A549 (cell line): Measurements from ENCODE around the gene ANXA8. TPM values are rescaled to one million over a fixed set of nuclear protein-coding genes. Genes with fewer than 3 reads are reported as not detected.
"Not testable (repeated sequence)": the region's sequence is repeated elsewhere in the genome, so short reads cannot be mapped to it uniquely, and the experiment has no call there.

Experiments used
- ATAC-seq, 2 experiments: fragments of 200-7000 bp in 1 of 2; fragments of >200 bp in 1 of 2; cut with Nextera tagmentation in 1 of 2; cut with Tn5 transposase in 1 of 2; 3 replicates each; pipeline versions ENCODE4 v1.8.0 to v1.9.1; 2018 to 2020; ENCODE audit warnings: mild to moderate bottlenecking in 1 of 2, moderate library complexity in 1 of 2
- CTCF ChIA-PET: fragments of 300-600 bp; sonication (Branson Sonifier 250); formaldehyde crosslinking; extraction: SDS; loops from one replicate; lab custom pipeline; 2021; ENCODE audit warnings: antibody characterized with exemption, inconsistent platforms; lab: Yijun Ruan, JAX
- POLR2A ChIA-PET: fragments of 350-600 bp; formaldehyde crosslinking; extraction: SDS; loops from one replicate; lab custom pipeline; 2021; ENCODE audit warnings: antibody characterized with exemption, inconsistent platforms; lab: Yijun Ruan, JAX
- DNase-seq, 2 experiments: peaks; one replicate each; pipeline versions ENCODE4 v3.0.0 to v3.0.0-alpha.2; 2011 to 2016; ENCODE audit warnings: low read depth in 1 of 2, low spot score in 1 of 2
- FAIRE-seq: peaks from 2 replicates; lab custom pipeline; 2011; peaks lifted over from hg19 to GRCh38; lab: Jason Lieb, UNC
- H3K27ac ChIP-seq, 2 experiments: fragments of >200 bp; sonication (Bioruptor Twin); formaldehyde crosslinking; 3 replicates each; pipeline ENCODE4 v1.5.1; 2016 to 2017
- H3K4me1 ChIP-seq: fragments of >200 bp; sonication (Bioruptor Twin); formaldehyde crosslinking; 3 replicates; pipeline ENCODE4 v1.6.1; 2016
- H3K4me2 ChIP-seq: fragments of >200 bp; sonication (Bioruptor Twin); formaldehyde crosslinking; 3 replicates; pipeline ENCODE4 v1.6.1; 2016
- H3K4me3 ChIP-seq: fragments of >200 bp; sonication (Bioruptor Twin); formaldehyde crosslinking; 3 replicates; pipeline ENCODE4 v1.5.1; 2016
- H3K9me3 ChIP-seq: fragments of >200 bp; sonication (Bioruptor Twin); formaldehyde crosslinking; 3 replicates; pipeline ENCODE4 v1.6.1; 2016
- CHD4 ChIP-seq: fragments of 200-600 bp; sonication (generic); IDR thresholded peaks from 2 replicates; pipeline ENCODE4 v1.6.1; 2016; ENCODE audit warnings: antibody characterized with exemption, mild to moderate bottlenecking, borderline replicate concordance
- EHF ChIP-seq: fragments of 250-450 bp; sonication (Bioruptor Pico); IDR thresholded peaks from 2 replicates; pipeline ENCODE4 v1.5.0; 2020; ENCODE audit warnings: mild to moderate bottlenecking
- EHMT2 ChIP-seq: fragments of 200-600 bp; sonication (generic); IDR thresholded peaks from 2 replicates; pipeline ENCODE4 v1.6.1; 2016; ENCODE audit warnings: antibody characterized with exemption, low read depth, mild to moderate bottlenecking, moderate library complexity
- ESRRA ChIP-seq: fragments of 150-350 bp; IDR thresholded peaks from 2 replicates; pipeline ENCODE4 v1.6.1; 2014; ENCODE audit warnings: mild to moderate bottlenecking, low read length, borderline replicate concordance
- FOSL2 ChIP-seq, 2 experiments: fragments of 450-650 bp in 1 of 2; fragments of >200 bp in 1 of 2; sonication (Bioruptor Twin) in 1 of 2; formaldehyde crosslinking; IDR thresholded peaks; 2 replicates each; pipeline versions ENCODE4 v1.5.0 to v1.6.1; 2016 to 2020; ENCODE audit warnings: mild to moderate bottlenecking in 1 of 2, moderate library complexity in 1 of 2
- HEYL ChIP-seq: fragments of 250-450 bp; sonication (Bioruptor Pico); IDR thresholded peaks from 2 replicates; pipeline ENCODE4 v1.8.0; 2021; ENCODE audit warnings: mild to moderate bottlenecking, moderate library complexity
- HMGXB4 ChIP-seq: fragments of 250-450 bp; sonication (Bioruptor Pico); IDR thresholded peaks from 2 replicates; pipeline ENCODE4 v1.5.0; 2021; ENCODE audit warnings: mild to moderate bottlenecking, moderate library complexity, borderline replicate concordance
- HOXB13 ChIP-seq: fragments of 250-450 bp; sonication (Bioruptor Pico); IDR thresholded peaks from 2 replicates; pipeline ENCODE4 v1.5.0; 2020; ENCODE audit warnings: low read depth, mild to moderate bottlenecking, moderate library complexity
- KDM5A ChIP-seq: fragments of 200-600 bp; sonication (generic); IDR thresholded peaks from 2 replicates; pipeline ENCODE4 v1.6.1; 2016; ENCODE audit warnings: antibody characterized with exemption, mild to moderate bottlenecking
- NFE2L2 ChIP-seq: fragments of 150-350 bp; conservative IDR thresholded peaks from 2 replicates; pipeline ENCODE4 v1.6.1; 2014; ENCODE audit warnings: low read length
- NPAS2 ChIP-seq: fragments of 250-450 bp; sonication (Bioruptor Pico); IDR thresholded peaks from 2 replicates; pipeline ENCODE4 v1.8.0; 2022; ENCODE audit warnings: mild to moderate bottlenecking, moderate library complexity, borderline replicate concordance
- NR3C1 ChIP-seq: fragments of >200 bp; sonication (Bioruptor Twin); formaldehyde crosslinking; IDR thresholded peaks from 3 replicates; pipeline ENCODE4 v1.6.1; 2017
- PBX3 ChIP-seq: IDR thresholded peaks from 2 replicates; pipeline ENCODE4 v1.6.1; 2012
- PHF8 ChIP-seq: fragments of 200-600 bp; sonication (generic); IDR thresholded peaks from 2 replicates; pipeline ENCODE4 v1.6.1; 2016; ENCODE audit warnings: low read depth, mild to moderate bottlenecking, antibody characterized with exemption, moderate library complexity, borderline replicate concordance
- POLR2A ChIP-seq: IDR thresholded peaks from 2 replicates; pipeline ENCODE4 v1.6.1; 2012; ENCODE audit warnings: mild to moderate bottlenecking, low read length
- RAD21 ChIP-seq, 2 experiments: fragments of >200 bp in 1 of 2; sonication (Bioruptor Twin) in 1 of 2; formaldehyde crosslinking in 1 of 2; IDR thresholded peaks in 1 of 2; conservative IDR thresholded peaks in 1 of 2; 2 replicates in 1 of 2; 3 replicates in 1 of 2; pipeline ENCODE4 v1.6.1; 2012 to 2018; ENCODE audit warnings: inconsistent platforms in 1 of 2
- REST ChIP-seq: fragments of 200-600 bp; sonication (generic); IDR thresholded peaks from 2 replicates; pipeline ENCODE4 v1.6.1; 2016; ENCODE audit warnings: antibody characterized with exemption, mild to moderate bottlenecking, moderate library complexity
- SREBF2 ChIP-seq: fragments of 450-650 bp; IDR thresholded peaks from 2 replicates; pipeline ENCODE4 v1.6.1; 2014; ENCODE audit warnings: mild to moderate bottlenecking, moderate library complexity
- TFCP2L1 ChIP-seq: fragments of 250-450 bp; sonication (Bioruptor Pico); IDR thresholded peaks from 2 replicates; pipeline ENCODE4 v1.5.0; 2021; ENCODE audit warnings: mild to moderate bottlenecking
- TP53 ChIP-seq: fragments of 250-450 bp; sonication (Bioruptor Pico); IDR thresholded peaks from 2 replicates; pipeline ENCODE4 v1.5.0; 2021; ENCODE audit warnings: mild to moderate bottlenecking, moderate library complexity
- WGBS: methylation state at CpG from one replicate; pipeline ENCODE4 v1.1.6; 2017; ENCODE audit errors: missing lambda C conversion rate; 5-methylcytosine and 5-hydroxymethylcytosine counted together
- polyA plus RNA-seq, 4 experiments: library from polyadenylated mRNA; depleted of rRNA in 3 of 4; stranded (reverse); fragments of >200 nt; fragmentation: RNase III in 1 of 4; extraction: RNeasy Plus Mini Kit Qiagen cat#74134 plus additional on column Dnase treatment in 1 of 4; gene quantifications; 2 replicates in 3 of 4; 3 replicates in 1 of 4; pipeline ENCODE4 v1.2.3, GENCODE V29; 2011 to 2017
- TF ChIP-seq, protein P1 (sequence below): fragments of >200 bp; sonication (Bioruptor Twin); formaldehyde crosslinking; IDR thresholded peaks from 3 replicates; pipeline ENCODE4 v1.5.1; 2016
- TF ChIP-seq, protein P2 (sequence below): fragments of >200 bp; sonication (Bioruptor Twin); formaldehyde crosslinking; IDR thresholded peaks from 2 replicates; pipeline ENCODE4 v1.6.1; 2016

Gene ANXA8
- polyA plus RNA-seq, 2 of the 4 experiments (the other 2 are of a cell fraction) = 8.1 to 38.8 TPM

- H3K4me2 ChIP-seq = no peak overlapping the region
- WGBS = 85% methylated on average over 8 of the region's 8 CpGs
- peaks cover 20% of the 10 kb centered on the region for H3K4me1 ChIP-seq
- peak overlapping the region in 1 of 2 experiments; percentile 10; a peak in 1 of 6 replicates for H3K27ac ChIP-seq
- H3K9me3 ChIP-seq = no peaks in the 10 kb centered on the region
- DNase-seq (no peak), ATAC-seq (no peak), FAIRE-seq (no peak)
- H3K4me3 ChIP-seq = no peak overlapping the region
- TF ChIP-seq FOSL2 (IDR thresholded peaks at IDR 0.05) (no peak), FOSL2 (CRISPR knock-in tag; IDR thresholded peaks at IDR 0.05) (no peak), EHMT2 (no peak), HOXB13 (CRISPR knock-in tag) (no peak), PHF8 (no peak), PBX3 (no peak), ESRRA (no peak), NPAS2 (CRISPR knock-in tag) (no peak), NR3C1 (no peak), TFCP2L1 (CRISPR knock-in tag) (no peak), CHD4 (no peak), KDM5A (no peak), EHF (CRISPR knock-in tag) (no peak)
- TF ChIP-seq, protein P1, sequence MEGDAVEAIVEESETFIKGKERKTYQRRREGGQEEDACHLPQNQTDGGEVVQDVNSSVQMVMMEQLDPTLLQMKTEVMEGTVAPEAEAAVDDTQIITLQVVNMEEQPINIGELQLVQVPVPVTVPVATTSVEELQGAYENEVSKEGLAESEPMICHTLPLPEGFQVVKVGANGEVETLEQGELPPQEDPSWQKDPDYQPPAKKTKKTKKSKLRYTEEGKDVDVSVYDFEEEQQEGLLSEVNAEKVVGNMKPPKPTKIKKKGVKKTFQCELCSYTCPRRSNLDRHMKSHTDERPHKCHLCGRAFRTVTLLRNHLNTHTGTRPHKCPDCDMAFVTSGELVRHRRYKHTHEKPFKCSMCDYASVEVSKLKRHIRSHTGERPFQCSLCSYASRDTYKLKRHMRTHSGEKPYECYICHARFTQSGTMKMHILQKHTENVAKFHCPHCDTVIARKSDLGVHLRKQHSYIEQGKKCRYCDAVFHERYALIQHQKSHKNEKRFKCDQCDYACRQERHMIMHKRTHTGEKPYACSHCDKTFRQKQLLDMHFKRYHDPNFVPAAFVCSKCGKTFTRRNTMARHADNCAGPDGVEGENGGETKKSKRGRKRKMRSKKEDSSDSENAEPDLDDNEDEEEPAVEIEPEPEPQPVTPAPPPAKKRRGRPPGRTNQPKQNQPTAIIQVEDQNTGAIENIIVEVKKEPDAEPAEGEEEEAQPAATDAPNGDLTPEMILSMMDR = no peak
- ChIA-PET CTCF (interaction anchor here (1.0 kb wide), 2 partner anchors 25 to 431 kb away, joined by 3 to 4 read pairs; no protein-coding TSS in a partner anchor), POLR2A (no interaction called here)
These were observed 27.7 kb downstream of the ANXA8 start for GRCh38 chr10:47456079-47456785.

GRCh38 chr10:47455350-47456078 lies 28.4 kb downstream of the ANXA8 start:
- DNase-seq, H3K4me3 ChIP-seq, H3K4me2 ChIP-seq, ATAC-seq, H3K9me3 ChIP-seq, FAIRE-seq, POLR2A ChIA-PET: not testable (repeated sequence)
- Histone ChIP-seq H3K4me1 (peaks cover 15% of the 10 kb centered on the region), H3K27ac (peak overlapping the region in 1 of 2 experiments; percentile 10; a peak in 1 of 6 replicates)
- 82% methylated on average over 9 of the region's 9 CpGs for WGBS
- CTCF ChIA-PET = interaction anchor here (1.0 to 1.3 kb wide), 3 partner anchors 13 to 431 kb away, joined by 3 to 4 read pairs (median 3); no protein-coding TSS in a partner anchor

GRCh38 chr10:47454780-47455058 lies 29.2 kb downstream of the ANXA8 start:
- no peak overlapping the region for H3K4me2 ChIP-seq
- FAIRE-seq (no peak), DNase-seq (no peak), ATAC-seq (no peak)
- no peak overlapping the region for H3K27ac ChIP-seq
- H3K4me1 ChIP-seq = peaks cover 15% of the 10 kb centered on the region
- H3K4me3 ChIP-seq = no peak overlapping the region
- ChIA-PET POLR2A (no interaction called here), CTCF (interaction anchor here (1.2 to 1.3 kb wide), 2 partner anchors 12 to 93 kb away, joined by 3 read pairs; no protein-coding TSS in a partner anchor)
- 94% methylated on average over 3 of the region's 3 CpGs for WGBS
- no peaks in the 10 kb centered on the region for H3K9me3 ChIP-seq
- TF ChIP-seq TP53 (CRISPR knock-in tag) (no peak), HEYL (CRISPR knock-in tag) (no peak), POLR2A (no peak), NPAS2 (CRISPR knock-in tag) (no peak), RAD21 (conservative IDR thresholded peaks at IDR 0.05 in 1 of 2, IDR thresholded peaks at IDR 0.05 in 1 of 2) (no peak), NFE2L2 (no peak), SREBF2 (no peak), HMGXB4 (CRISPR knock-in tag) (no peak), REST (no peak)
- TF ChIP-seq, protein P2, sequence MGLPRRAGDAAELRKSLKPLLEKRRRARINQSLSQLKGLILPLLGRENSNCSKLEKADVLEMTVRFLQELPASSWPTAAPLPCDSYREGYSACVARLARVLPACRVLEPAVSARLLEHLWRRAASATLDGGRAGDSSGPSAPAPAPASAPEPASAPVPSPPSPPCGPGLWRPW = no peak
